Breast epithelium (tissue), 4 donors: ENCODE results near the gene MAP3K6. TPM values are rescaled to one million over a fixed set of nuclear protein-coding genes. Genes with fewer than 3 reads are reported as not detected.

Experiments
- DNase-seq, 2 donors: peaks; one replicate each; pipeline ENCODE4 v3.0.0-alpha.2; 2019; ENCODE audit warnings: low spot score in 2 of 2
- H3K27ac ChIP-seq, 2 donors: fragments of 200-600 bp; sonication (generic) in 1 of 2; one replicate each; pipeline ENCODE4 v1.5.1; 2016 to 2019; ENCODE audit warnings: mild to moderate bottlenecking in 1 of 2
- H3K27me3 ChIP-seq, 2 donors: fragments of 200-600 bp; sonication (generic) in 1 of 2; one replicate each; pipeline versions ENCODE4 v1.5.1 to v1.6.0; 2017 to 2019; ENCODE audit warnings: control low read depth in 1 of 2, mild to moderate bottlenecking in 1 of 2
- H3K36me3 ChIP-seq: fragments of 200-600 bp; one replicate; pipeline ENCODE4 v1.5.1; 2019
- H3K4me1 ChIP-seq, 2 donors: fragments of 200-600 bp; sonication (generic); one replicate each; pipeline ENCODE4 v1.5.1; 2016 to 2019; ENCODE audit warnings: control low read depth in 1 of 2
- H3K4me3 ChIP-seq, 3 donors: fragments of 200-600 bp; sonication (generic); 1 replicate in 2 of 3; 2 replicates in 1 of 3; pipeline ENCODE4 v1.5.1; 2016 to 2019; ENCODE audit warnings: mild to moderate bottlenecking in 3 of 3, moderate library complexity in 2 of 3
- H3K9me3 ChIP-seq, 2 donors: fragments of 200-600 bp; sonication (generic) in 1 of 2; one replicate each; pipeline ENCODE4 v1.5.1; 2016 to 2019; ENCODE audit warnings: control low read depth in 1 of 2
- CTCF ChIP-seq, 3 donors: fragments of 450-650 bp; IDR thresholded peaks; one replicate each; pipeline ENCODE4 v1.5.1; 2016 to 2017; ENCODE audit warnings: antibody characterized with exemption in 3 of 3, mild to moderate bottlenecking in 3 of 3, moderate library complexity in 3 of 3
- POLR2A ChIP-seq: fragments of 450-650 bp; IDR thresholded peaks from one replicate; pipeline ENCODE4 v1.6.1; 2016; ENCODE audit warnings: antibody characterized with exemption, mild to moderate bottlenecking, moderate library complexity
- POLR2AphosphoS5 ChIP-seq, 3 donors: sonication (generic); formaldehyde crosslinking; IDR thresholded peaks; one replicate each; pipeline ENCODE4 v1.6.1; 2017; ENCODE audit warnings: antibody characterized with exemption in 3 of 3
- intact Hi-C: fragments of 100-400 bp; cut with DNase I; formaldehyde crosslinking; loops from one replicate; pipeline ENCODE4 v1.15.1; 2023; ENCODE audit warnings: low total_unique reads
- total RNA-seq, 3 donors: library from RNA; depleted of rRNA; stranded (reverse); fragments of >200 nt; gene quantifications; one replicate each; pipeline ENCODE4 v1.1.0, GENCODE V29; 2016

The MAP3K6 gene
- total RNA-seq, 3 donors from 2014 or later: 29.4 to 67.5 (median 52.0) TPM

- Histone ChIP-seq H3K36me3 (no peaks in the 10 kb centered on the region), H3K4me1 (no peaks in the 10 kb centered on the region), H3K27me3 (no peaks in the 10 kb centered on the region), H3K9me3 (no peaks in the 10 kb centered on the region), H3K4me3 (no peak overlapping the region), H3K27ac (no peak overlapping the region)
- intact Hi-C loops: loop anchor here (10.0 kb wide), 2 partner anchors 58 to 88 kb away; partner anchors contain the start of genes GPR3 and MAP3K6
- TF ChIP-seq POLR2AphosphoS5 (IDR thresholded peaks at IDR 0.05): no peak
- TF ChIP-seq CTCF (IDR thresholded peaks at IDR 0.05): no peak
- TF ChIP-seq POLR2A: no peak
- DNase-seq: peak in 1 of 2 donors; percentile 28
Observed at GRCh38 chr1:27306892-27307761, 59.6 kb downstream of the MAP3K6 start.

GRCh38 chr1:27306071-27306470 is 60.7 kb downstream of the MAP3K6 start:
- Histone ChIP-seq H3K27ac (no peak overlapping the region), H3K36me3 (no peaks in the 10 kb centered on the region), H3K27me3 (no peaks in the 10 kb centered on the region), H3K4me3 (no peak overlapping the region), H3K4me1 (peaks cover 3 to 7% of the 10 kb centered on the region in 2 donors), H3K9me3 (no peaks in the 10 kb centered on the region)
- TF ChIP-seq CTCF (IDR thresholded peaks at IDR 0.05) (no peak), POLR2AphosphoS5 (IDR thresholded peaks at IDR 0.05) (no peak), POLR2A (no peak)
- intact Hi-C loops: loop anchor here (10.0 kb wide), 2 partner anchors 59 to 89 kb away; partner anchors contain the start of genes GPR3 and MAP3K6
- peak in 1 of 2 donors; percentile 47 for DNase-seq

Other genes with a start within 250 kb of the MAP3K6 start
- 10 to 100 TPM in 2 of 3 donors, 1 to 10 TPM in 1; 6.1 to 14.2 (median 13.8) TPM for gene SLC9A1, start 211.8 kb downstream of the MAP3K6 start, total RNA-seq
- 10 to 100 TPM; 31.5 to 34.2 (median 33.4) TPM for gene WDTC1, start 132.3 kb downstream of the MAP3K6 start, total RNA-seq
- gene TMEM222, start 44.8 kb downstream of the MAP3K6 start, total RNA-seq: 10 to 100 TPM; 20.0 to 28.0 (median 26.5) TPM
- 10 to 100 TPM in 2 of 3 donors, under 1 TPM in 1; 0.96 to 33.1 (median 22.3) TPM for gene SYTL1, start 24.9 kb downstream of the MAP3K6 start, total RNA-seq
- 10 to 100 TPM in 1 of 3 donors, 1 to 10 TPM in 2; 6.0 to 10.5 (median 7.4) TPM for gene FCN3, start 7.9 kb upstream of the MAP3K6 start, total RNA-seq
- 1 to 10 TPM in 1 of 3 donors, under 1 TPM in 1, not detected in 1; 0.66 to 5.3 TPM for gene CD164L2, start 16.4 kb upstream of the MAP3K6 start, total RNA-seq
- under 1 TPM in 2 of 3 donors, not detected in 1; 0.16 to 0.66 TPM for gene GPR3, start 25.7 kb upstream of the MAP3K6 start, total RNA-seq
- gene WASF2, start 123.2 kb upstream of the MAP3K6 start, total RNA-seq: 10 to 100 TPM; 41.6 to 93.5 (median 43.2) TPM
- gene AHDC1, start 237.2 kb upstream of the MAP3K6 start, total RNA-seq: 10 to 100 TPM; 10.7 to 17.1 (median 15.4) TPM